Measurements from ENCODE around the gene TPH2.

TPH2 gene

DNA sequence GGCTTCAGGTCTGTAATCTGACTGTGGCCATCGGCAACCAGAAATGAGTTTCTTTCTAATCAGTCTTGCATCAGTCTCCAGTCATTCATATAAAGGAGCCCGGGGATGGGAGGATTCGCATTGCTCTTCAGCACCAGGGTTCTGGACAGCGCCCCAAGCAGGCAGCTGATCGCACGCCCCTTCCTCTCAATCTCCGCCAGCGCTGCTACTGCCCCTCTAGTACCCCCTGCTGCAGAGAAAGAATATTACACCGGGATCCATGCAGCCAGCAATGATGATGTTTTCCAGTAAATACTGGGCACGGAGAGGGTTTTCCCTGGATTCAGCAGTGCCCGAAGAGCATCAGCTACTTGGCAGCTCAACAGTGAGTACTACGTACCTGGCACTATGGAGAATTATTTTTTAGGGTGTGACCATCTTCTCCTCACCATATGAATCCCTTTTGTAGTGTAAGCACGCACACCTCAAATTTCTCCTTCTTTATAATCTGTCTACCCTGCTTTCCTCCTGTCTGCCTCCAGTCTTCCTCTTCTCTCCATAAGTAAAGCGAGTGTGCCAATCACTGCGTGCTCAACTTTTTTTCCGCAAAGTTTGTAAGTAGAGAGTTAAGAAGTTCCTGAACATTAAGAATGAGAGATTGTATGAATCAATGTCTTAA, at the start of gene TPH2:
Gene TPH2 (plus strand): TSS at position 118 of the 658 bp plus-strand sequence. CDS start 142 bp downstream, at position 260.
- DNase-seq: peak; percentile 16

DNA sequence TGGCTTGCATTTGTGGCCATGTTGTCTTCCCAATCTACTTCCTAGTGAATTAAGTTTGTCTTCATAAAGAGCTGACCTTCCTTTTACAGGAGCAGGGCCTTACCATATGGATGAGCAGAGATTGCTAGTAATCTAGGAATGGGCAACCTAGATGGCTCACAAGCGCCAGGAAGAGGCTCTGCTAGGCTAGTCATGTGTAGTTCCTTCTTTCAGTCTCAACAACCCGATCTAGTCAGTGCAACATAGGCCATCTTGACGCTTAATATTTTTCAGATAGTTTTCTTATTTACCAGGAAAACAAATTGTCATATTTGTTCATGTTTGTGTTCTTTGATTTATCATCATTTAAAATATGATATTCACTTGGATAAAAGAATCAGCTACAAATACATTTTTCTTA, 48.2 kb upstream of the TPH2 start:
- DNase-seq: no peak

DNA sequence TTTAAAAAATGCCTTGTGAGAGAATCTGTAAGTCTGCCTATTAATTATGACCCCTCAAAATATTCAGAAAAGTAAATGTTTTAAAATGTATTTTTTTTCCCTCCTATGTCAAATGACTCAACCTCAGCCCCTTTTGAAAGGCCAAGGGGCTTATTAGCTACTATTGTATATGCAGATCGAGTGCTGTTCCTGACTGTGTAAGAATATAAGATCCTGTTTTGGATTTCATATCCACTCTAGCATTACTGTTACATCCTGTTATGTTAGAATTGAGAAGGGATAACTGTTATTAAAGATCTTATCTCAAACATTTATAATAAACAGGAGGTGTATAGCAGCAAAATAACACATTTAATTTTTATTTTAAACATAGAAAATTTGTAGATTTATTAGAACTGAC, 46.6 kb upstream of the TPH2 start:
- no peak for DNase-seq

DNA sequence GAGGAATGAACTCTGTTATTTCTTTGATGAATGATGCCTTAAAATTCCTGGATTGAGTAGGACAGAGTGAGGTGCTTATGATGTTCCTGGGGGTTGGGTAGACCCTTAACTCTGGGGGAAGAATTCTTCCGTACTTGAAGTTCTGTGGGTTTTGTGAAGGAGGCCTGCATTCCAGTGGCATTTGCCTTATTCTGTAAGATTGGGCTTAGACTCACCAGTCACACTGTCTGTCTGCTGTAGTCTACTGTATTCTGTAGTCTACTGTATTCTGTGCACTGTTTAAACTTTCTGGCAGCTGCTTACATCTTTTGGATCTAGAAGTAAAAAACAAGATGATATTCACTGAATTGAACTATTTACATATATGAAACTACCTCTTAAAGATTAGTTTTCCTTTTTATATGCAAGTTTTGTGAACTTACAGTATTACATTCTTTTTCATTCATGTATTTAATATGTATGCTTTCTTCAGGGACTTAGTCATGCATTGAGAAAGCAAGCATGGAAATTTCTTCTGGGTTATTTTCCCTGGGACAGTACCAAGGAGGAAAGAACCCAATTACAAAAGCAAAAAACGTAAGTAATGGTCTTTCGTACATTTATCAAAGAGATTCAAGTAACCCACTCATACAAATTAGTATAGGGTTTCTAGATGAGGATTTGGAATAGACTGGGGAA, 42.3 kb upstream of the TPH2 start:
- no peak for DNase-seq

DNA sequence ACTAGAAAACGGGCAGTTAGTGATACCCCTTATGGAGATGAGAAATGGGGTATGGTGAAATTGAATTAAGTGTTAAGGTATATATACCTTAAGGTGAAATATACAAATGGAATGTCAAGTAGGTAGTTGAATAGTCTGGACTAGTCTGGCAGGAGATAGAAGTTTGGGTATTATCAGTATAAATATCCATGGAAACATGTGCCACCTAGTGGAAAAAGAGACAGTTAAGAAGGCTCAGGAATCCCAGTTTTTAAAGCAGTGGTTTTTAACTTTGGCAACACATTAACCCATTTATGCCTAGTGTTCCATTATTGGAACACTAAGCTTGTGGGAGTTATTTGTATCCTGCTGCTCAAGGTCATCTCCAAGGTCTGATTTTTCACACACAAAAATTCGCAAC, 38.6 kb upstream of the TPH2 start:
- no peak for DNase-seq

DNA sequence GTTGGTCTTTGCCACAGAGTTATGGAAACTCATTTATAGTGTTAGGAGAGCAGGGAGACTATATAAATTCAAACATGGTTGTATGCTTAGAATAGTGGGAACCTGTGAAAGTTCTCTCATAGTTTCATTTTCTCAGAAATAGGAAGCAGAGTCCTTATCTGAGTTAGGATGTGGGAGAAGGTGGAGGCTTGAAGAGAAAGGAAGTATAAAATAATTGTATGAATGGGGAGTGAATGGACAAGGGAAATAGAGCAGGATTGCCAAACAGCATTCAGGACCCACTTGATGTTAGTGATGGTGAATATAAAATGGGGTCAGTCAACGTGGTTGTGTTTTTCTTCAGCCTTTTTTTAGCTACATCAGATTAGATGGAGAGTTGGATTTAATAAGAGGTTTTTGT, 34.0 kb upstream of the TPH2 start:
- no peak for DNase-seq

DNA sequence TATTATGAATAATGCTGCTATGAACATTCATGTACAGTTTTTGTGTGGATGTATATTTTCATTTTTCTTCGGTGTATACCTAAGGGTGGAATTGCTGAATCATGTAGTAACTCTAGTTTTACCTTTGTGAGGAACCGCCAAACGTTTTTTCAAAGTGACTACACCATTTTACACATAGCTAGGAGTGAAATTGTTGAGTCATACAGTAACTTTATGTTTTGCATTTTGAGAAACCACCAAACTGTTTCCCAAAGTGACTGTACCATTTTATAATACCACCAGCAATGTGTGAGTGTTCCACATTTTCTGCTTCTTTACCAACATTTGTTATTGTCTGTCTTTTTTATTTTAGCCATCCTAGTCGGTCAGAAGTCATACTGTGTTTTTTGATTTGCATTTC, 3.1 kb upstream of the TPH2 start:
- no peak for DNase-seq

DNA sequence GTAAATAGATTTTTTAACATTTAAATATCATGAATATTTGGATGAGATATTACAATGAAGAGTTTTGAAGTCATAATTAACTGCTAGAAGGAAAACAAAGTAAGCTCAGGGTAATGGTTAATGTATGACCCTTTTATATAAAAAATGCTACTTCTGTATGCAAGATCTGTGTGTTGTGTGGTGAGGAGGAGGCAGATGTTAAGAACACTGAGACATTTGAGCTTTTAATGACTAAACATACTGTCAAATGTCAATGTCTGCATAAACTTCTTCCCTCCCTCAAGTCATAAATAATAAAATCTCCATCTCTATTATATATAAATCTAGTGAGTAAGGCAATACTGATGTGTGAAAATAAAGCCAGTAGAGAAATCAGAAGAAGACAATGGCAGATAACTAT, 1.4 kb downstream of the TPH2 start:
- no peak for DNase-seq

DNA sequence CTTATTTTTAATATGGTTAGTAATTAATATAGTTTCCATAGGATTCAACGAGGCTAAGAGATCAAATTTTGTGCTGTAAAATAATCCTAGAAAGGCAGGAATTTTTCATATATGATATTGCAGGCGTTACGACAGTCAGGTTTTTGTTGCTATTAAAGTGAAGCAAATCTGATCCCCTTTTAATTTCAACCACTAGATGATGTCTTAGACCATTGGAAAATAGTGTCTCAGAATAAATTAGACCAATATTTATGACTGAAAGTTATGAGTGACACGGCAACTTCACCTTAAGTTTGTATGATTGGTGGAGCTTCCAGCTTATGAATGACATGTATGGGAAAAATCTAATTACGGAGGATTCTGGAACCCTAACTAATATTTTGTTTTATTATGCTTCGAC, 2.5 kb downstream of the TPH2 start:
- no peak for DNase-seq

DNA sequence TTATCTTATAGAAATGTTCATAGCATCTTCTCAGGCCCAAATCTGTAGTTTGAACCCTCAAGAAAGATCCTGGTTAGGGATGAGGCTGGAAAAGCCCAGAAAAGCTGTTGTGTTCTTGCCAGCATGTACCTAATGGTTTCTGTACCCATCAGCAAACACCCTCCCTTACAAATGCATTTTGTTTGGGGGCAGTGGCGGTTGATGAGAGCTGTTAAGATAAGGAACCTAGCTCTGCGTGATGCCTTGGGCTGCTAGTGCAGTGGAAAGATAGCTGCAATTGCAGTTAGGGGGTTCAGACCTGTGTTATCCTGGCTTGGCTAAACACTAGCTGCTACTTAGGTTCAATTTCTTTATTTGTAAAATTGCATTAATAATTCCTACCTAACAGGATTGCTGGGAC, 3.6 kb downstream of the TPH2 start:
- DNase-seq: no peak

DNA sequence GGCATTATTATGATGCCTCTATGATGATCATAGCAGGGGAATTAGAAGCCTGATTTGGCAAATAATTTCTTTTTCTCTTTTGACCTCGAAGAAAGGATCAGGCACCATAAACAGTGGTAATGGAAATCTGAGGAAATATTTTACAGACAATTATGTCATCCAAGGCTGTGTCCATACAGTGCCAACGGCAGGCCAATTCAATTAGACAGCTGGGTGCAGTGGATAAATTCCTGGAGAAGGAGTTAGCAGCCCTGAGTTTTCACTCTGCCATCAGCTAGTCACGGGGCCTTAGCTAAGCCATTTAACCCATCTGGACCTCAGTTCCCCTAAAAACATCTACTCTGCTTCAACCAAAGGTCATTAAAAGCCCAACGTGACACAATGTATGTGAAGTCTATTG, 4.1 kb downstream of the TPH2 start:
- DNase-seq: no peak

DNA sequence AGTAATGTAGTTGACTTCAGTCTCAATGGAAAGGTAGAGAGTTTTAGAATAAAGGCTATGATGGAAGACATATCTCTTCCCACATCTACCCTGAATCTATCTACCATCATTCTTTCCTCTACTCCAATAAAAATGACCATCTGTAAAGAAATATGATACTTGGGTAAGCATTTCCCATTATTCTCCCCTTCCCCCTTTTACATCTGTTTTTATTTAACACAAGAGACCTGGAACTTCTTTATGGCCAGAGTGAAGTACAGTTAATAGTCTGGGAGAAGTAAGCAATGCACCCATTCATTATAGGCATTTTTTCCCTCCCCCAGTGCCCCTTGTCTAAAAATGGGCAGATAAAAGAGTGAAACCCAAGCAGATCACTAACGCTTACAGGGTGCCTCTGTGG, 6.5 kb downstream of the TPH2 start:
- DNase-seq: no peak

DNA sequence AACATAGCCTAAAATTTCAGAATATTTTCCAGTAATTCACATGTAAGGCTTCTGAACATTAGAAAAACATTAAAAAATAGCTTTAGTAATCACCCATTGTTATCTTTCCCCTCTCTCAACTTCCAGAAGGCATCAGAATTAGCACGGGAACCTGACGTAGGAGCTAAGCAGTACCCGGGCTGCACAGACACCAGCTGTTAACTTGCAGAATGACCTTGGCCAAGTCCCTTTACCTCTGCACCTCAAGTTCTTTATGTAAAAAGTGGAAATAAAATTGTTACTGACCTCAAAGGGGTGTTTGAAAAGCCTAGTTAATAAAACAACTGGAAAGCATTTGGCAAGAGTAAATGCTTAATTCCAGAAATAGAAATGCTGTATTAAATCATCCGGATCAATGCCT, 7.2 kb downstream of the TPH2 start:
- DNase-seq: no peak

DNA sequence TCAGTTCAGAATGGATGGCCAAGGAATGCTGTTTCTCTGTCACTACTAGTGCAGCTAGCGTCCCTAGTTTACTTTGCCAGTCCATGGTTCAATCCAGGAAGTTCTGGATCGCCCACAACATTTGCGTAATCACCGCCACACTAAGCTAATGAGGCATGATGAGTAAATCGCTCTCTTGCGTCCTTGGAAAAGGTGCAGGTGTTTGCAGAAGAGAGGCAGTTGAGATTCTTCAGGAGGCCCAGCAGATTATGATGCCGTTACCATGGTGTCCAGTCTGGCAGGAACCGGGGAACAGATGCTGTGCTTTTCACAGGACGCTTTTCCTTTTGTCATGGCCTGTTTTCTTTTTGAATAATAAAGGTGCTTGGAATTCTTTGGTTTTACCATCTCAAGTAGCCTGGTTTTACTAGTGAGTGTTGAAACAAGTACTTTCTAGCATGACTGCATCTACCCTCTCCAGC, 9.0 kb downstream of the TPH2 start:
- DNase-seq: no peak

DNA sequence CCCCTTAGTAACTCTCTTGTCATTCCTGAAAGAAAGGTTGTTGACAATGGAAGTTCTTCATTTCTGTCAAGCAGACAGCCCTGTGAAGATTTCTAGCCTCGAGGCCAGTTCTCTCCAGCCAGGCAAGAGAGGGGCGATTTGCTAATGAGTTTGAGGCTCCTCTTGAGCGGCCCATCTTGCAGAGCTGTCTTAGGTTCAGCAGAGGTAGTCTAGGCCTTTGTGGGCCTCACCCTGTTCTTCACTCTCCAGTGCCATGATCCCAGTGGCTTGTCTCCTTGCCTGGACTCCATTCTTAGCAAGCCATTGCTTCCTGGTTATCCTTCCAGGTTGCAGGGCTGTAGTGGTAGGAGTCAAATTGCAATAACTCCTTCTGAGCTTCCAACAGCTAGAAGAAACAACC, 9.7 kb downstream of the TPH2 start:
- no peak for DNase-seq

DNA sequence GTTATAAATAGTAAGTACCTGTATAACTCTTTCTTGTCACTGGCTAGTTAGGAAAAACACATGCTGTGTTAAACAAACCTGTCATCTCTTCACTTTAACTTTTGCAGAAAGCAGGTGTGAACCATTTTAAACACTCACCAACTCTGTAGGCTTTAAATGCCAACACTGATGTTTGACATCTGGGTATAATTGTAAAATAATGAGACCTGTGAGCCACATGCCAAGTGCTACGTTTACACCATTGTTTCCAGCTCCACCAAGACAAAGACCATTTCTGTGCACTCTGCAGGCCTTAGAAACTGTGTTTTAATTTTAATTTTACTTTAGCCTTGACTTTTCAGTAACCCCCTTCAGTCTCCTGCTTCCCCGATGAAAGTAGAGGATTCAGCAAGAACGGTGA, 11.0 kb downstream of the TPH2 start:
- DNase-seq: no peak

DNA sequence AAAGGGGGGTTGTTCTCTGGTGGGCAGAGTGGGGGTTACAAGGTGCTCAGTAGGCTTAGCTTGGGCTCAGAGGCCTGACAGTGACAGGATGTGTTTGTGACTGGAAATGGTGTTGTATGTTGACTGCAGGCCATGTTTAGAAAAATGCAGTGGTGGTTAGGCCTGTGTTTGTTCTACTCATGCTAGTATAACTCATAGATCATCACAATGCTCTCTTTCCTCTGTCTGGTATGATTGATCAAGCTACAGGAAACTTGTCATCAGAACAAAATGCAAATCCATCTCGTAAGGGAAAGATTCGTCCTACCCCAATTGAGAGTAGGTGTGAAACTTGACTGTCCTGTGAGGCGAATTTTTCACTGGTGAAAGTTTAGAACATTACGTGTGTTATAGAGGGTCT, 11.8 kb downstream of the TPH2 start:
- DNase-seq: no peak

DNA sequence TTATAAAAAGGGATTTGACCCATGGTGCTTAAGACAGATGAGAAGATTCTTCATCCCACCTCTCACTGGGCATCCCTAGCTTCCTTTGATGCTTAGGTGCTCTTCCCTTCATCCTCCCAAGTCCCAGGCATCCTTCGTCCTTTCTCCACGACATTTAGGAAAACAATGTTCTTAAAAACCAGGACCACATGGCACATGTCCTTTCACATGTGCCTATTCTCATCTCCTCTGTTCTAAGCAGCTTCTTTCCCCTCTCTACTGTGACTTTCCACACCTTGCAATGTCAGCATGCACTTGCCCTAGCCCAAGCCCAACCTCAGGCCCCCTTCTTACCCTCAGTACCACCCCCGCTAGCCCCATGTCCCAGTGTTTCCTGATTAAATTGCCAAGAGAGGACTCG, 12.2 kb downstream of the TPH2 start:
- no peak for DNase-seq

DNA sequence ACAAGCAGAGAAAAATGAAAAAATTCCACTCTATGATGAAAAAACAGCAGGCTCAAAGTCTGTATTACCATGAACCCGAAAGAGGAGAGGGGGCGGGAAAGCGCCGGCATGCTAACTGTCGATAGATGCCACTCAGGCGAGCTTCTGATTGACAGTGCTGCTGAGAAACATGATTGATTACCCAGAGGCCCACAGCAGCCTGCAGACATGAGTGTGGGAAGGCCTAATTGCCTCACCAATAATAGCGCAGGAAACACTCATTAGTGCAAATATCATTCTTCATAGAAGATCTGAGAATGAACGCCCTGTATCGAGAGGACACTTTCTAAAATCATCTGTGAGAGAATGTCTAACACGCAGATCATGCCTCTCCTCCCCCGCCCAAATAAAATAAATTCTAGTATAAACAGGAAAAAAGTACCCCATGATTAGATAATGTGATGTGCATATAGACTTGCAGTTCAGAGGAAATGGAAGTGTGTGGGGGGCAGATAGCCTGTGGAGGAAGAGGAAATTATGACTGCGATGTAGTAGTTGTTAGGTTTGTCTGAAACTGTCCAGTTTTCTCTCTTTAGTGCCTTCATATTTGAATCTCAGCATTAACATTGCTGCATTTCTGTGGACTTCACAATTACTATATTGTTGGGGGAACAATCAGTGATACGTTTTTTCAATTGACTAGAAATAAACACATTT, 15.6 kb downstream of the TPH2 start:
- no peak for DNase-seq

DNA sequence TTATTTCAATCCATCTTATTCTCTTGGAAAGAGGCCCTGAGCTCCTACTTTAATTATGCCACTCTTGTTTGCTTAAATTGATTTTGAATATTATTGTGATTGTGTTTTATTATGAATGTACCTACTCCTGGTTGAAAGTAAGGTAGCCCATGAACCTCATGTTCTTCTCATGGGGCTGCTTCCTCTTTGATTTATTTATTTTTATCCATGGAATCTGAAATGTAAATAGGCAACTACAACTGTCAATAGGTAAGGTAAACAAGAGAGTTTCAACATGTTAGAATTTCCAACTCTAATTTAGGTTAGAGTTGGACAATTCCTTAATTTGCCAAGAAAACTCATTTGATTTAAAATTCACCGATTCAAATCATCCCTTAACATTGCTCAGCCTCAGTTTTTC, 16.2 kb downstream of the TPH2 start:
- DNase-seq: no peak

DNA sequence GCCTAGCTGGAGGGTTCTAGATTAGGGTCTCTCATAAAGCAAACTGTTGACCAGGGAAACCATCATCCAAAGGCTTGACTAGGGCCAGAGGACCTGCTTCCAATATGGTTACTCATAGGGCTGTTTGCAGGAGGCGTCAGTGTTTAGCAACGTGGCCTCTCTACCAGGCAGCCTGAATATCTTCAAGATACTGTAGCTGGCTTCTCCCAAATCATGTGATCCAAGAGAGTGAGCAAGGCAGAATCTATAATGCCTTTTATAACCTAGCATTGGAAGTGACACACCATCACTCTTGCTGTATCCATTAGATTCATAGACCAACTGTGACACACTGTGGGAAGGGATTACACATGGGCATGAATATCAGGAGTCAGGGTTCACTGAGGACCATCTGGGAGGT, 17.3 kb downstream of the TPH2 start:
- no peak for DNase-seq

DNA sequence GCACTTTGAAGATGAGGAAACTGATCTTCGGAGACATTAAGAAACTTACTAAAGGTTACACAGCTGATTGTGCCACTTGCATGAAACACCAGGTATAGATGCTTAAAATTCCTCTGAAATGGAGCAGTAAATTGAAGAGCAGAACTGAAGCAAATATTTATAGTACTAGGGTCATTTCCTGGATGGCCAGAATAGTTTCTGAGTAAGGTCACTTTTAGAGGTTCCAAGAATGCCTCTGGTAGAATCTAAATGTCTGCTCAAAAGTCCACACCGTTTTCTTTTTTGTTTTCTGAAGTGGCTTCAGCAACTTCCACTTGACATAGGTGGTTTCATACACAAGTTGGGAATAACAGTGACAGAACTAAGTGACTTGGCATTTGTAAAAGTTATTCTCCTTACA, 19.4 kb downstream of the TPH2 start:
- DNase-seq: no peak

DNA sequence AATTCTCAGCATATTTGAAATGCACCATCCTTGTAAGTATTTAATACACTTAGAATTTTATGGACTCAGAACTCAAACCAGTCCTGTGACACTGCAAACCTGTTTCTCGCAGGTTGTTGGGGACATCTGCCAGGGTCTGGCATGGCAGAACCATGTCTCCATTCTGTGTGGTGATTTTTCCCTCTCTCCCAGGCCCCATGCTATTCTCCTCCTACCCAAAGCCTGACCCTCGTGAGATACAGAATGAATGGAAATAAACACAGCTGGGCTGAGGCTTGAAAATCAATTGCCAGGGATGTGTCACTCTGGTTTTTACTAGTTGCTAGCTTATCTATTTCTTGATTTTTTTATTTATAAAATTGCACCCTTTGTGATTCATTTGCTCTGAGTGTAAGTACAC, 19.8 kb downstream of the TPH2 start:
- no peak for DNase-seq

DNA sequence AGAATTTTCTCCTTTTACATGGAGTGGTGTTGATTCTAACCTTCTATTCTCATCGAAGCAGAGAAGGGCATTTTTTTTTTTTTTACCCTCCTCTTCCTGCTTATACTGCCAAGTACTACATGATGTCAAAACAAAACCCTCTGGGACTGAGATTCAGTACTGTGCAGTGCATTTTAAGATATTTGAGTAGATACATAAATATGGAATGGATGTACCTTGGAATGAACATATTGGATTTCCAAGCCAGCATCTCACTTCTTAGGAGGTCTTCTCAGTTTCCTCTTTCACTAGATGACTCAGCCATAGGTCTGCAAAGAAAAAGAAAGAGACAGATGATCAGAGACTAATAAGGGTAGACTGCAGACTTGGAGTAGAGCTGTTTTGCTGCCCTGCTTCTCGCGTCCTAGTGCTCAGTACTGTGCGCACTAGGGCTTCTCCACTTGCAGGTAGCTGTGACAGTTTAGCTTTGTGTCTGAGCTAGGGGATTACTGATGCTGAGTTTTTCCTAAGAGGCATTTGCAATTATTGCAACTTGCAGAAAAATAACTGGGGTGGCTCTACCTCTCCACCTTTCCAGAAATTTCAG, 20.4 kb downstream of the TPH2 start:
- no peak for DNase-seq

Measured in CD4-positive, alpha-beta T cell treated with Interleukin-17A for 4 hours (primary cell).